ENCODE data around the gene PDPR. TPM values are rescaled to one million over a fixed set of nuclear protein-coding genes. Genes with fewer than 3 reads are reported as not detected.
"Not testable (repeated sequence)": the region's sequence is repeated elsewhere in the genome, so short reads cannot be mapped to it uniquely, and the experiment has no call there.

PDPR gene
- polyA plus RNA-seq, 3 donors = 32.8 to 49.3 (median 36.6) TPM

DNA sequence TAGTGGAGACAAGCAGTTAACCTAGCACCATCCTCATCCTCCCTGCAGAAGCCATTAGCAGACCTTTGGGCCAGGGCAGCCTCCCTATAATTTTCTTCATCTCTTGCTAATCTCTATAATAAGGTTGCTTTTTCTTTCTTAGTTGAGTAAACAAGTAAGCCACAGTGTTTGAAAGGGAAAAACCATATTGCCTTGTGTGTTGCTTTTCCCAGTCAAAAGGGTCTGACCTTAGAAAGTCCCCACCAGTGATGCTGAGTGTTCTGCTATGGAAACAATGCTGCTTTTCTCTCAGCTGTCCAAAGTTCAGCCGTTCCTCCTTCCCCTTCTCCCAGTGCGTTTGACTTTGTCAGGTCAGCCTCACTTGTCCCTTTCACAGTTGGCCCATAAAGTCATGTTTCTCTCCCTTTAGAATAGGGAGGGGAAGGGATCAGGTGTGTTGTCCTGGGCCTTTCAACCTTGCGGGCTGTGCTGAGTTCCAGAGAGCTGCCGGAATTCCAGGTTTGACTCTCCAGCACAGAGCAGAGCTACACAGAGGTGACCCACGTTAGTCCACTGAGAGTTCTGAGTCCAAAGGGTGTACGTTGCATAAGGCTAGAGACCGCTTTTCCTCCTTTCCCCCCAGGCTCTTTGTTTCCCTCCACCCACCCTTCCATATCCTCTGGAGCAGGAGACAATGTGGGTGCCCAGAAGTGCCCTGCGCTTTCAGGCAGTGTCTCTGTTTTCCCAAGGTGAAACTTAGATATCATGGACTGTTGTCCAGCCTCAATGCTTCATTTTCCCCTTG, 43.5 kb downstream of the PDPR start:
- DNase-seq (ENCODE audit: extremely low read depth in 1 of 11, low read depth in 9 of 11, low spot score in 4 of 11) = no peak

- DNase-seq (ENCODE audit: extremely low read depth in 1 of 11, low read depth in 9 of 11, low spot score in 4 of 11) = no peak
Measured at GRCh38 chr16:70158261-70158939, 44.3 kb downstream of the PDPR start.

DNA sequence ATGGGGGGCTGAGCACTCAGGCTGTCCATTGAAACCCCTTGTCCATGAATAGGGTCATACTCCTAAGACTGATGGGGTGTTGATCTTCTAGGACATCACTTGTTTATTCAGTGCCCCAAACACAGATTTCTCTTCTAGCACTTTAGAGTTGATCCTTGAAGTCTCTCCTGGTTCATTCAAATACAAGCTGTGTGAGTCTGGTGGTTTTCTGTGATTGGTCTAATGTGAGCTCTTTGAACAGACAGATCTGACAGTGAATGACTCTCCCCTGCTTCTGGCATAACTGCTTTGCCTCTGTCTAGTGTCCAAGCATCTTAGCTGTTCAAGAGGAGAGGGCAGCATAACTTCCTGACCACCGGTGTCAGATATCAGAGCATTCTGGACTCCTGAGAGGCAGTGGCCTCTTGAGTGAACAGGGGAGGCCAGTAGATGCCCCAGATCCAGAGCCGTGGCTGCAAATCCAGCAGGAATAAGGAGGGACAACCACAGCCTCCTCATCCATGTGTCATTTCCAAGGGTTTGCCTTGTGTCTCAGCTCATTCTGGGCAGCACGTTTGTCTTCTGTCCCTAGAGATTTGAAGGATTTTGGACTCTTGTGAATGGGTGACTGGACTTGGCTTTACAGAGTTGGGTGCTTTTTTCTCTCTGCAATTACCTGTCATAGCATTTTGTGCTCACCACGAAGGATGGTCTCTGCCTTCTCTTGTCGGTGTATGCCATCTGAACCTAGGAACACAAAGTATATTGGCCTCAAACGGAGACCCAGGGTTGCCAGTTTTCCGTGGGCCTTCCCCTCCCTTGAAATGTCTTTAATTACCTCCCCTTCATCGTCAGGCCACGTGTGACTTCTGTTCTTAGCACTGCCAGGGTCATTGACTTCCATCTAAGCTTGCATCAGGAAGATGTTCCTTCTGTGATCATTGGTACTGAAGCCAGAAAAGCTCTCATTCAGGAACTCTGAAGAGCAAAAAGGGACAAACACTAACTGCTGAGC, 45.5 kb downstream of the PDPR start:
- DNase-seq (ENCODE audit: extremely low read depth in 1 of 11, low read depth in 9 of 11, low spot score in 4 of 11) = no peak

DNA sequence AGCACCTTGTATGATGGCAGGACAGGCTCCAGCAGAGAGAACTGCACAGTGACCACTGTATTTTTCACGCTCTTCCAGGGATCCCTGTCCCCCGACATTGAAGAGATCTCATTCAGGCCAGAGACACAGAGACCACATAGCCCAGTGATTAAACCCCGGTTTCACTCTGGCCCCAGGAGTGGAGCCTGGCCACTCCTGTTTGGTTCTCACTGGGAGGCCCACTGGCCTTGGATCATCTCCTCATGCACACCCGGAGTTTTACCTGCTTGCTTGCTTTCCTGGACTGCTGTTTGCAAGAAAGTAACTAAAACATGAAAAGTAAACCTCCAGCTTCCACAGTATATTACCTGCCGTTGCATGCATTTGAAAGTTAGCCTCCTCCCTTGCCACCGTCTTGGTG, 46.3 kb downstream of the PDPR start:
- no peak for DNase-seq (ENCODE audit: extremely low read depth in 1 of 11, low read depth in 9 of 11, low spot score in 4 of 11)

DNA sequence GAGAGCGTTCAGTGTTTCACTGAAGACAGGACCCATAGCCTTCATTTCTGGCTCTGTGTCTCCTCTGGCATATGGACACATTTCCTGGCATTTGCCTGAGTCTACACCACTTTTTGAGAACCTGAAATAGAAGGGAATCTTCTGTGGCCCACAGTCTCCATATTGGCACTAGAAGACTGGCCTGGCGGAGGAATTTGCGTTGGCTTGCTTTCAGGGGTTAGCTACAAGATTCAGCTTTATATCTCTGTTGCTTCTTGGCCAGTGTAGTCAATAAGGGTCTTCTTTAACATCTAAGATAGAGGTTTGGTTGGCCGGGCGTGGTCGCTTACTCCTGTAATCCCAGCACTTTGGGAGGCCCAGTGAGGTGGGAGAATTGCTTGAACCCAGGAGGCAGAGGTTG, 46.7 kb downstream of the PDPR start:
- DNase-seq (ENCODE audit: extremely low read depth in 1 of 11, low read depth in 9 of 11, low spot score in 4 of 11) = no peak

GRCh38 chr16:70161350-70161749, 47.2 kb downstream of the PDPR start:
- DNase-seq (ENCODE audit: extremely low read depth in 1 of 11, low read depth in 9 of 11, low spot score in 4 of 11) = no peak

GRCh38 chr16:70162041-70162451, 47.9 kb downstream of the PDPR start:
- no peak for DNase-seq (ENCODE audit: extremely low read depth in 1 of 11, low read depth in 9 of 11, low spot score in 4 of 11)

DNA sequence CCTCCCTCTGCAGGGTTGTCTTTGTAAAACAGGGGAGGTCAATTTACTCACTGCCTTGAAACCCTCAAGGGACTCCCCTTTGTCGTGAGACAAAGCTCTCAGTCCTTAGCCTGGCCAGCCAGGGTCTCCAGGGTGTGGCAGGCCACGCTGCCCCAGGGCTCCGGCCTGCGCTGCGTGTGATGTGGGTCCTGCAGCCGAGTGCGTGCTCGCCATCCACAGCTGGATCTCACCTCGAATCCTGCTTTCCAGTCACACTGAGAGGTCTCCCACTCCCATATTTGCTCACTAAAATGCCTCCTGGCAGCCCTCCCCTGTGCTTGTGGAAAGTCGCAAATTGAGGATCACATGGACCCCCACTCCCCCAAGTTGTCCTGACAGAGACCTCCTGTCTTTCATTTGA, 49.5 kb downstream of the PDPR start:
- no peak for DNase-seq (ENCODE audit: extremely low read depth in 1 of 11, low read depth in 9 of 11, low spot score in 4 of 11)

DNA sequence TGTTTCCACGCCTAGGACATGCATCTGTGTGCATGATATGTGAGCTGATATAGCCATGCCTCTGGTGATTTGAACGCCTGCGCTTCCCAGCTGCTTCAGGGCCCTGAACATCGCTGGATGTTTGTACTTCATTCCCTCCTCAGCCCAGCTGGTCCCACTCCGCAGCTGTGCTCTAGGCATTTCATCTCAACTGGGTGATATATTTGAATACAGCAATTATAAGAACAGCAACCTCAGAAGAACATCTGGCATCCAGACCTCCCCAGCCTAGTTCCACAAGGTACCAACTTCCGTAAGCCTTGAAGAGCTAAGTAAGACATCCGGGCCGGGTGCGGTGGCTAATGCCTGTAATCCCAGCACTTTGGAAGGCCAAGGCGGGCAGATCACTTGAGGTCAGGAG, 52.6 kb downstream of the PDPR start:
- DNase-seq (ENCODE audit: extremely low read depth in 1 of 11, low read depth in 9 of 11, low spot score in 4 of 11) = not testable (repeated sequence)

DNA sequence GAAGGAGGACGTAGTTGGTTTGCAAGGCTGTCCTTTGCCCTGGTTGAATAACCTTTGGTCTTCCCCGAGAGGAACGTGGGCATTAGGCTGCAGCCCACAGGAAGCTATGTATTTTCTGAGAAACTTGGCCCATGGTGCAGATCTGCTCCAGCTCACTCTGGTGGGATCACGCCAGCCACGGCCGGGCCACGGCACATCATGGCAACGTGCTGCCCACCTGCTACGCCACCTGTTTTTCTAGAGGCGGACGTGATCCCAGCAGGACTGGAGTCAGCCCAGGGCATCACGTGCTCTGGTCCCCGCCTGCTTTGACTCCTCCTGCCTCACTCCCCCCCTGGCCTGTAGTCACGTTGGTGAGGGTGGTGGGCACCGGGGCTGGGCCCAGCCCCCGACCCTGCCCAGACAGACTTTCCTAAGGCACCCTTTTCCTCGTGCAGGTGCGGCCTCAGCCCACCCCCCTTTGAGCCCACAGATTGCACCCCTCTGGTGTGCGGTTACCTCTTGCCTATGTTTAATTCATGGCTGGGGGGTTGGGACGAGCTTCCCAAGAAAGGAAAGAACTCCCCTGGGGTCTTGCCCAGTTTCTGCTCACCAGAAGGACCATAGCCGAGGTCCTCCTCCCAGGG, 59.2 kb downstream of the PDPR start, which contains the start of gene CLEC18C:
TSS of gene CLEC18C (plus strand) at position 576 of the 626 bp plus-strand sequence. CDS start 492 bp downstream, outside the sequence.
- not testable (repeated sequence) for DNase-seq (ENCODE audit: extremely low read depth in 1 of 11, low read depth in 9 of 11, low spot score in 4 of 11)

GRCh38 chr16:70173916-70174315, 59.8 kb downstream of the PDPR start:
- not testable (repeated sequence) for DNase-seq (ENCODE audit: extremely low read depth in 1 of 11, low read depth in 9 of 11, low spot score in 4 of 11)

- DNase-seq (ENCODE audit: extremely low read depth in 1 of 11, low read depth in 9 of 11, low spot score in 4 of 11) = not testable (repeated sequence)
Measured at GRCh38 chr16:70174387-70174932, 60.3 kb downstream of the PDPR start.

DNA sequence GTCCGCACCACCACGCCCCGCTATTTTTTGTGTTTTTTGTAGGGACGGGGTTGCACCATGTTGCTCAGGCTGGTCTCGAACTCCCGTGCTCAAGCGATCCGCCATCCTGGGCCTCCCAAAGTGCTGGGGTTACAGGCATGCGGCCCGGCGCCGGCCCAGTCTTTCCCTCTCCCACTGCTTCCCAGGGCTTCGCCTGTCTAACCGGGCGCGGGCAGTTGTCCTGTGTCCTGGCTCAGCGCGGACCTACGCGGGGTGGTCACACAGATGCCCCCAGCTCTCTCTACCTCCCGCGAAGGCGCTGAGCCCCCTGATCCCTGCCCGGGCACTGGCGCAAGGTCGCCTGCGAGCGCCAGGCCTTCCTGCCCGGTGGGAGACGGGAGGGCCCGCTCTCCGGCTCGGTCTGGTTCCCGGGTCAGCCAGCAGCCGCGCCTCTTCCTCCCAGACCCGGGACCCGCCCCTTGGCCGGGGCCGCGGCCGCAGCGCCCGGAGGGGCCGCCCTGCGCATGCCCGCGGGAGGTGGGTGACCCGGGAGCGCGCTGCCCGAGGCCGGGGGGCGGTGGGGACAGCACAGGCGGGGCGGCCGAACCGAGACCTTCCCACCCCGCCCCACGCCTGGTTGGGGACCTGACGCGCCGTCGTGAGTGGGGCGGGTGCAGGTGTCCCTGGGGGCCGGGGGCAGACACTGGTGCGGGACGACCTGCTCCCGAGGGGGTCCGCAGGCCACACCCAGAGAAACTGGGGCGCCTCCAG, 73.9 kb downstream of the PDPR start:
- DNase-seq (ENCODE audit: extremely low read depth in 1 of 11, low read depth in 9 of 11, low spot score in 4 of 11) = not testable (repeated sequence)

DNA sequence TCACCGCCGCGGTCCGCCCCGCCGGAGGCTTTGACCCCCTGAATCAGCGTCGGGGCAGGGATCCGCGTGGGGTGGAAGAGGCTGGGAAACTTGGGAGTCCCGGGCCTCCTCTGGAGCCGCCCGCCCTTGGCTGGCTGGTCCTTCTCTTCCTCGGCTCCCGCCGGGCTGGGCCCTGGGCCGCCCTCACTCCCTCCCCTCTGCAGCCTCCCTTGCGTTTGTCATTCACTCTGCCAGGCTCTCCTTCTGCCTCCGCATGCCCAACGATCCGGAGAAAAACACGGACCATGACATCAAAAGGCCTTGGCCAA, 74.4 kb downstream of the PDPR start:
- DNase-seq (ENCODE audit: extremely low read depth in 1 of 11, low read depth in 9 of 11, low spot score in 4 of 11) = not testable (repeated sequence)

GRCh38 chr16:70190574-70190973, 76.4 kb downstream of the PDPR start:
- not testable (repeated sequence) for DNase-seq (ENCODE audit: extremely low read depth in 1 of 11, low read depth in 9 of 11, low spot score in 4 of 11)

DNA sequence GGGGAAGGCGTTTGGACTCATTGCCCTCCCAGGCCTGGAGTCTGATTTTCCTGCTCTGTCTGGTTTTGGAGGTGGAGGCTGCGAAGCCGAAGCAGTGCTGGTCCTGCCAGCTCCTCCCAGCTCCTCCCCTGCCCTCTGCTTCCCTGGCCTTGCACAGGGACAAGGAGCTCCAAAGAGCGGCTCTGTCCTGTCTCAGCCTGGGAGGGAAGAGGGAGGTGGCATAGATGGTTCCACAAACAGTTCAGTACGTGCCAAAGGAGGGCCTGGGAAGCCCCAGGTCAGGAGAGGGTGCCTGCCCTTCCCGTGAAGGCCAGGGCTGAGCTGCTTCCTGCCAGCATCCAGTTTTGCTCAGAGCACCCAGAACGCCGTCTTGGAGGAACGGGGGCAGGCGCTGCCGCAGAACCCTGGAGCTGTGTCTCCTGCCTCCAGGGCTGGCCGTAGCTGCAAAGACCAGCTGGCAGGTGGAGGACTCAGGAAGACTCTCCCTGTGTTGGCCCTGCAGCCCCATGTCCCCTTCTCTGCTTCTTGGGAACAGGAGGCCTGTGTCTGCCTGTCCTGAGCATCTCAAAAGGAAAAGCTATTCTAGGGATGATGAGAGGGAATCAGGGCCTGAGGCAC, 82.7 kb downstream of the PDPR start:
- DNase-seq (ENCODE audit: extremely low read depth in 1 of 11, low read depth in 9 of 11, low spot score in 4 of 11) = not testable (repeated sequence)

- DNase-seq (ENCODE audit: extremely low read depth in 1 of 11, low read depth in 9 of 11, low spot score in 4 of 11) = not testable (repeated sequence)
Measured at GRCh38 chr16:70197611-70198010, 83.5 kb downstream of the PDPR start.

DNA sequence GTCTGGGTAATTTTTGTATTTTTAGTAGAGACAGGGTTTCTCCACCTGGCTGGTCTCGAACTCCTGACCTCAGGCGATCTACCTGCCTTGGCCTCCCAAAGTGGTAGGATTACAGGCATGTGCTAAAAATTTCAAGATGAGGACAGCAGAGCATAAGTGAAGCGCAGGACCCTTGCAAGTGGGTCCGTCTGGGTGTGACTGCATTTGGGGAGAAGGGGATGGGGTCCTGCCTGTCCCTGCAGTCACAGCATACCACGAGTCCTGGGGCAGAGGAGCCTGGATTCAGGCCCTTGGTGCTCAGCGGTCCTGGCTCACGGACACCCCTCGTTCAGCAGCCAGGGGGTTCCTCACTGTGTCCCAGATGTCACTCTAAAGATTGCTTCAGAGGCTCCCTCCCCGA, 84.1 kb downstream of the PDPR start:
- not testable (repeated sequence) for DNase-seq (ENCODE audit: extremely low read depth in 1 of 11, low read depth in 9 of 11, low spot score in 4 of 11)

Data from renal cortex interstitium (tissue), 11 donors.